ENCODE data around the gene IAH1. TPM values are rescaled to one million over a fixed set of nuclear protein-coding genes. Genes with fewer than 3 reads are reported as not detected.

Gene IAH1
- total RNA-seq, 1 donor, result 52.1 TPM

DNA sequence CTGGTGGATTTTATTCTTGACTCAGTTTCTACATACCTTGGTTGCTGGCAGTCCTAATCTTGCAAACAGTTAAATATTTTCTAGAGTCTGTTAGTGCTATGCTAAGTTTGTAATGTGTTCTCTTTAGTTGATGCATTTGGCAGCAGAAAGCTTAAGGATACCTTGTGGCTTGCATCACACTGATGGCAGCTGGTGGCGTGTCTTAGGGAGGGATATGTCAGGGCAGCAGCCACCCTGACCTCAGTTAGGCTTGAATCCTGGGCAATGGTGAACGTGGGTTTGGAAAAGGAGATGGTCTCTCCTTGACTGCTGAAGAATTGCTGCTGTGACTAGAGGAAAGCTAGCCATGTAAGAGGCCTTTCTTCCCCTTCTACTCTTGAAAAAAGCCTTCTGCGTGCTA lies 4.2 kb downstream of the IAH1 start:
- no peak for DNase-seq (ENCODE audit: insufficient read length, low spot score, missing footprints)
- Histone ChIP-seq H2AFZ (ENCODE audit: low read length) (no peak overlapping the region), H3K4me2 (ENCODE audit: insufficient read depth, low read length) (no peak overlapping the region), H3K36me3 (ENCODE audit: insufficient read depth, low read length) (peaks cover 59% of the 10 kb centered on the region), H3K4me1 (ENCODE audit: insufficient read depth, low read length) (peaks cover 21% of the 10 kb centered on the region), H3K9me3 (ENCODE audit: low read depth, low read length) (no peaks in the 10 kb centered on the region), H3K4me3 (ENCODE audit: insufficient read depth, low read length) (no peak overlapping the region), H3K79me2 (ENCODE audit: insufficient read depth, low read length) (peaks cover 71% of the 10 kb centered on the region), H3K27ac (ENCODE audit: low read depth, low read length) (no peak overlapping the region), H3K27me3 (ENCODE audit: insufficient read depth, low read length) (no peaks in the 10 kb centered on the region), H4K20me1 (ENCODE audit: insufficient read depth, low read length) (peaks cover 14% of the 10 kb centered on the region)
- TF ChIP-seq, protein P1, sequence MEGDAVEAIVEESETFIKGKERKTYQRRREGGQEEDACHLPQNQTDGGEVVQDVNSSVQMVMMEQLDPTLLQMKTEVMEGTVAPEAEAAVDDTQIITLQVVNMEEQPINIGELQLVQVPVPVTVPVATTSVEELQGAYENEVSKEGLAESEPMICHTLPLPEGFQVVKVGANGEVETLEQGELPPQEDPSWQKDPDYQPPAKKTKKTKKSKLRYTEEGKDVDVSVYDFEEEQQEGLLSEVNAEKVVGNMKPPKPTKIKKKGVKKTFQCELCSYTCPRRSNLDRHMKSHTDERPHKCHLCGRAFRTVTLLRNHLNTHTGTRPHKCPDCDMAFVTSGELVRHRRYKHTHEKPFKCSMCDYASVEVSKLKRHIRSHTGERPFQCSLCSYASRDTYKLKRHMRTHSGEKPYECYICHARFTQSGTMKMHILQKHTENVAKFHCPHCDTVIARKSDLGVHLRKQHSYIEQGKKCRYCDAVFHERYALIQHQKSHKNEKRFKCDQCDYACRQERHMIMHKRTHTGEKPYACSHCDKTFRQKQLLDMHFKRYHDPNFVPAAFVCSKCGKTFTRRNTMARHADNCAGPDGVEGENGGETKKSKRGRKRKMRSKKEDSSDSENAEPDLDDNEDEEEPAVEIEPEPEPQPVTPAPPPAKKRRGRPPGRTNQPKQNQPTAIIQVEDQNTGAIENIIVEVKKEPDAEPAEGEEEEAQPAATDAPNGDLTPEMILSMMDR (IDR thresholded peaks at IDR 0.05; ENCODE audit: extremely low read depth, low read depth, low read length), result no peak

DNA sequence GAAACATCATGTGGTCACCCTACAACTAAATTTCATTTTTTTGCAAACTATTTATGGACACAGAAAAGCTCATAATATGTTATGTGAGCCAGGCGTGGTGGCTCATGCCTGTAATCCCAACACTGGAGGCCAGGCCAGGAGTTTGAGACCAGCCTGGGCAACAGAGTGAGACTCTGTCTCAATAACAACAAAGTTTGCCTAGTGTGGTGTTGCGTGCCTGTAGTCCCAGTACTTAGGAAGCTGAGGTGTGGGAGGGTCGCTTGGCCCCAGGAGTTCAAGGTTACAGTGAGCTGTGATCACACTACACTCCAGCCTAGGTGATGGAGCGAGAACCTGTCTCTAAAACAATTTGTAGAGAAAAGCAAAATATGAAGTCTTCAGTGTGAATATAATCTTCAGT lies 5.8 kb downstream of the IAH1 start:
- Histone ChIP-seq H3K9me3 (ENCODE audit: low read depth, low read length) (no peaks in the 10 kb centered on the region), H3K4me1 (ENCODE audit: insufficient read depth, low read length) (peaks cover 26% of the 10 kb centered on the region), H3K79me2 (ENCODE audit: insufficient read depth, low read length) (peaks cover 71% of the 10 kb centered on the region), H4K20me1 (ENCODE audit: insufficient read depth, low read length) (peaks cover 21% of the 10 kb centered on the region), H3K4me3 (ENCODE audit: insufficient read depth, low read length) (no peak overlapping the region), H3K36me3 (ENCODE audit: insufficient read depth, low read length) (peaks cover 74% of the 10 kb centered on the region), H3K4me2 (ENCODE audit: insufficient read depth, low read length) (no peak overlapping the region), H3K27ac (ENCODE audit: low read depth, low read length) (peak overlapping the region; percentile 17), H2AFZ (ENCODE audit: low read length) (no peak overlapping the region), H3K27me3 (ENCODE audit: insufficient read depth, low read length) (no peaks in the 10 kb centered on the region)
- no peak for DNase-seq (ENCODE audit: insufficient read length, low spot score, missing footprints)
- TF ChIP-seq, protein P1 (IDR thresholded peaks at IDR 0.05; ENCODE audit: extremely low read depth, low read depth, low read length), result no peak

DNA sequence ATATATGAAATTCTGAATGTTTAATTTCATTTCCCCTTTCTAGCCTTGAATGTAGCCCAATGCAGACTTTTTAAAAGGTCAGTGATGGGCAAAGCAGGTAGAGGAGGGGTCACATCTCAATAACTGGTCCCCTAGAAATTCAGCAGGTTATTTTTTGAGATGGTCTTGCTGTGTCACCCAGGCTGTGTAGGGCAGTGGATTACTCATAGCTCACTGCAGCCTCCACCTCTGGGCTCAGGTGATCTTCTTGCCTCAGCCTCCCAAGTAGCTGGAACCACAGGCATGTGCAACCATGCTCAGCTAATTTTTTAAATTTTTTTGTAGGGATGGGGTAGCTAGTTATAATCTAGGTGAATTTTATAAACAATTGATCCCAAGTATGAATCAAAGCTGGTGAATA lies 8.8 kb downstream of the IAH1 start:
- TF ChIP-seq, protein P1 (IDR thresholded peaks at IDR 0.05; ENCODE audit: extremely low read depth, low read depth, low read length), result no peak
- no peaks in the 10 kb centered on the region for H3K9me3 ChIP-seq (ENCODE audit: low read depth, low read length)
- H3K4me3 ChIP-seq (ENCODE audit: insufficient read depth, low read length), result no peak overlapping the region
- DNase-seq (ENCODE audit: insufficient read length, low spot score, missing footprints), result no peak
- no peak overlapping the region for H3K4me2 ChIP-seq (ENCODE audit: insufficient read depth, low read length)
- peaks cover 22% of the 10 kb centered on the region for H3K4me1 ChIP-seq (ENCODE audit: insufficient read depth, low read length)
- peaks cover 56% of the 10 kb centered on the region for H3K79me2 ChIP-seq (ENCODE audit: insufficient read depth, low read length)
- H3K36me3 ChIP-seq (ENCODE audit: insufficient read depth, low read length), result peaks cover 89% of the 10 kb centered on the region
- no peak overlapping the region for H2AFZ ChIP-seq (ENCODE audit: low read length)
- no peaks in the 10 kb centered on the region for H3K27me3 ChIP-seq (ENCODE audit: insufficient read depth, low read length)
- peaks cover 23% of the 10 kb centered on the region for H4K20me1 ChIP-seq (ENCODE audit: insufficient read depth, low read length)
- H3K27ac ChIP-seq (ENCODE audit: low read depth, low read length), result no peak overlapping the region

DNA sequence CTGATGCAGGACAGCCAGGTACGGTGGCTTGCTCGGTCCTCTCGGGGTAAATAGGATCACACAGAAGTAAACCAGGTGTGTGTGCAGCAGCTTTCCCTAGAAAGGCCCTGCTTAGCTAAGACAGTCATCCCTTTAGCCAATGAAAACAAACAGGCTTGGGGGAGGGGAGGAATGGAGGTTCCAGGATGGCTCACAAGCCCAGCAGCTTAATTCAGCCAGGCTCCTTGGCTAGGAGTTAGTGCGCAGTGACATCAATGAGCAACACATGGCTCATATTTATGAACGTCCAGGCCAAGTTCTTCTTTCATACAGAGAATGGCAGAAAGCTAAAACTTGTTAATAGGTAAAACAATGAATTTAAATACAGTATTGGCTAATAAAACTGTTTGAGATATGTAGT lies 10.2 kb downstream of the IAH1 start:
- no peaks in the 10 kb centered on the region for H3K9me3 ChIP-seq (ENCODE audit: low read depth, low read length)
- H3K79me2 ChIP-seq (ENCODE audit: insufficient read depth, low read length), result peaks cover 43% of the 10 kb centered on the region
- H4K20me1 ChIP-seq (ENCODE audit: insufficient read depth, low read length), result peaks cover 23% of the 10 kb centered on the region
- no peak overlapping the region for H2AFZ ChIP-seq (ENCODE audit: low read length)
- no peaks in the 10 kb centered on the region for H3K27me3 ChIP-seq (ENCODE audit: insufficient read depth, low read length)
- peaks cover 87% of the 10 kb centered on the region for H3K36me3 ChIP-seq (ENCODE audit: insufficient read depth, low read length)
- no peak for DNase-seq (ENCODE audit: insufficient read length, low spot score, missing footprints)
- no peak overlapping the region for H3K4me3 ChIP-seq (ENCODE audit: insufficient read depth, low read length)
- no peak overlapping the region for H3K4me2 ChIP-seq (ENCODE audit: insufficient read depth, low read length)
- TF ChIP-seq, protein P1 (IDR thresholded peaks at IDR 0.05; ENCODE audit: extremely low read depth, low read depth, low read length), result no peak
- peaks cover 37% of the 10 kb centered on the region for H3K4me1 ChIP-seq (ENCODE audit: insufficient read depth, low read length)
- H3K27ac ChIP-seq (ENCODE audit: low read depth, low read length), result peak overlapping the region; percentile 56

All from osteoblast (primary cell).